Thoracic aorta (tissue), 2 donors: Measurements from ENCODE around the gene KIF16B. TPM values are rescaled to one million over a fixed set of nuclear protein-coding genes. Genes with fewer than 3 reads are reported as not detected.
A peak's percentile ranks its signal among the peaks of the same experiment; 100 is the strongest.
"Not testable (repeated sequence)": the region's sequence is repeated elsewhere in the genome, so short reads cannot be mapped to it uniquely, and the experiment has no call there.

ENCODE experiments used
- ATAC-seq: fragments of 150-250 bp; one replicate; pipeline ENCODE4 v1.8.0; 2017; ENCODE audit warnings: low read depth; ENCODE audit not compliant: insufficient number of reproducible peaks, low FRiP score
- DNase-seq: peaks from one replicate; pipeline ENCODE4 v3.0.0-alpha.2; 2020; ENCODE audit warnings: low spot score
- H3K27ac ChIP-seq, 2 donors: fragments of 200-600 bp; sonication (generic); 1 replicate in 1 of 2; 2 replicates in 1 of 2; pipeline ENCODE4 v1.5.1; 2016; ENCODE audit warnings: mild to moderate bottlenecking in 2 of 2, moderate library complexity in 2 of 2
- H3K27me3 ChIP-seq: fragments of 200-600 bp; sonication (generic); replicated peaks from 2 replicates; pipeline ENCODE4 v1.6.0; 2016; ENCODE audit warnings: mild to moderate bottlenecking; ENCODE audit not compliant: insufficient read depth
- H3K36me3 ChIP-seq: fragments of 200-600 bp; sonication (generic); one replicate; pipeline ENCODE4 v1.5.1; 2016
- H3K4me1 ChIP-seq, 2 donors: fragments of 200-600 bp; sonication (generic); 1 replicate in 1 of 2; 2 replicates in 1 of 2; pipeline versions ENCODE4 v1.5.1 to v1.6.0; 2016; ENCODE audit warnings: low read depth in 2 of 2, mild to moderate bottlenecking in 1 of 2; ENCODE audit not compliant: control insufficient read depth in 1 of 2
- H3K4me3 ChIP-seq: fragments of 200-600 bp; sonication (generic); 2 replicates; pipeline ENCODE4 v1.5.1; 2016; ENCODE audit warnings: mild to moderate bottlenecking
- H3K9me3 ChIP-seq: fragments of 200-600 bp; sonication (generic); 2 replicates; pipeline ENCODE4 v1.5.1; 2016
- CTCF ChIP-seq: fragments of 200-600 bp; sonication (generic); IDR thresholded peaks from one replicate; pipeline ENCODE4 v1.5.1; 2019; ENCODE audit warnings: antibody characterized with exemption
- total RNA-seq, 2 donors: library from RNA; depleted of rRNA; stranded (reverse); fragments of >200 nt; gene quantifications; one replicate each; pipeline versions ENCODE4 v1.1.0 to v1.2.3, GENCODE V29; 2016

KIF16B gene
- total RNA-seq, 2 donors from 2014 or later: 16.5 to 21.3 TPM

DNA sequence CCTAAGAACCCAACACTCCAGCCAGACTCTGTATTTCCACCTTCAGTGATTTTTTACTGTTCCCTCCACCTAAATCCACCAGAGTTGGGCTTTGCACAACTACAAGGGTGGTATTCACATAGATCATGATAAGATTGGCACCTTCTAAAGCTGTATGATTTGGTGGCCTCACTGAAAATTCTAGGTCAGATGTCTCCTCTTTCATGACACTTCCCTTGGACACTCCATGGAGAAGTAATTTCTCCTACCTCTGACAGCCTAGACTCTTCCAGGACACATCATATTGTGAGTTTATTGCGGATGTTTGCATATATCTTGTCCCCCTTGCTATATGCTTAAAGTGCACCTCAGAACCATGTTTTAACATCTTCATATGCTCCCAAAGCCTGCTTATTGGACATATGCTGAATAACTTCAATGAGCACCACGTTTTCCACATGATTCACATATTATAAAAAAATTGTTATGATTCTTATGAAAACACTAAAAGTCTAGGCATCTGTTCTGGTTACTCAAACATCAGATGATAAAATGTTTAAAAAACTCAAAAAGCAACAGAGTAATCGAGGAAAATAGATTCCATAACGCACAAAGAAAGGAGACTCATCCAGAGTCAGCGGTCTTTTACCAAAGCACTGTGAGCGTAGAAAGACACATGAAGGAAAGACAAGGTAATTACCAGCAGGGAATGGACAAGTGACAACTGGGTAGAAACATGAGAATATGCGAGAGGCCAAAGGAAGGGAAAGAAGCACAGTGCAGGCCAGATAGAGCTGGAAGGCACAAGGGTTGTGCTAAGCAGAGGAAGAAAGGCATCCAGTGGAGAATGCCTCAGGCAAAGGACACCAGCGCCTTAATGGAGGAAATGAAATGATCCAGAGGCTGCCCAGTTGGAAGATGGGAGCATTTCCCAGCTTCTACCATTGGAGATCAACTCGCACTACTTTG, 46.5 kb downstream of the KIF16B start:
- no peak for ATAC-seq
- no peak overlapping the region for H3K27ac ChIP-seq
- H3K27me3 ChIP-seq: no peaks in the 10 kb centered on the region
- H3K9me3 ChIP-seq: no peaks in the 10 kb centered on the region
- H3K36me3 ChIP-seq: no peaks in the 10 kb centered on the region
- no peak for DNase-seq
- no peak for TF ChIP-seq CTCF
- H3K4me1 ChIP-seq: no peaks in the 10 kb centered on the region
- no peak overlapping the region for H3K4me3 ChIP-seq

DNA sequence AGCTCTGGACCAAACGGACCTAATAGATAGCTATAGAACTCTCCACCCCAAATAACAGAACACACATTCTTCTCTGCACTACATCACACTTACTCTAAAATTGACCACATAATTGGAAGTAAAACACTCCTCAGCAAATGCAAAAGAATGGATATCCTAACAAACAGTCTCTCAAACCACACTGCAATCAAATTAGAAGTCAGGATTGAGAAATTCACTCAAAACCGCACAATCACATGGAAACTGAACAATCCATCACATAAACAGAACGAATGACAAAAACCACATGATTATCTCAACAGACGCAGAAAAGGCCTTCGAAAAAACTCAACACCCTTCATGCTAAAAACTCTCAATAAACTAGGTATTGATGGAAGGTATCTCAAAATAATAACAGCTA, 50.6 kb downstream of the KIF16B start:
- not testable (repeated sequence) for H3K27me3 ChIP-seq, H3K27ac ChIP-seq, H3K4me1 ChIP-seq, DNase-seq, H3K9me3 ChIP-seq, H3K36me3 ChIP-seq, ATAC-seq, H3K4me3 ChIP-seq

DNA sequence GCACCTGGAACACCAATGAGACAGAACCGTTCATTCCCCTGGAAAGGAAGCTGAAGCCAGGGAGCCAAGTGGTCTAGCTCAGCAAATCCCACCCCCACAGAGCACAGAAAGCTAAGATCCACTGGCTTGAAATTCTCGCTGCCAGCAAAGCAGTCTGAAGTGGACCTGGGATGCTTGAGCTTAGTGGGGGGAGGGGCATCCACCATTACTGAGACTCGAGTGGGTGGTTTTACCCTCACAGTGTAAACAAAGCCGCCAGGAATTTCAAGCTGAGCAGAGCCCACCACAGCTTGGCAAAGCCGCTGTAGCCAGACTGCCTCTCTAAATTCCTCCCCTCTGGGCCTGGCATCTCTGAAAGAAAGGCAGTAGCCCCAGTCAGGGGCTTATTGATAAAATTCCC, 53.1 kb downstream of the KIF16B start:
- Histone ChIP-seq H3K27ac (no peak overlapping the region), H3K9me3 (no peaks in the 10 kb centered on the region), H3K4me3 (no peak overlapping the region), H3K36me3 (no peaks in the 10 kb centered on the region), H3K27me3 (no peaks in the 10 kb centered on the region), H3K4me1 (no peaks in the 10 kb centered on the region)
- no peak for TF ChIP-seq CTCF
- no peak for ATAC-seq
- DNase-seq: no peak

DNA sequence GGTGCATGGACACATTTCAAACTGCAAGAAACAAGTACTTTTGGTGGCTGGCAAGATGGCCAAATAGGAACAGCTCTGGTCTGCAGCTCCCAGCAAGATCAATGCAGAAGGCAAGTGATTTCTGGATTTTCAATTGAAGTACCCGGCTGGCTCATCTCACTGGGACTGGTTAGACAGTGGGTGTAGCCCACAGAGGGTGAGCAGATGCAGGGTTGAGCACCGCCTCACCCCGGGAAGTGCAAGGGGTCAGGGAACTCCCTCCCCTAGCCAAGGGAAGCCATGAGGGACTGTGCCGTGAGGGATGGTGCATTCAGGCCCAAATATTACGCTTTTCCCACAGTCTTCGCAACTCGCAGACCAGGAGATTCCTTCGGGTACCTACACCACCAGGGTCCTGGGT, 53.6 kb downstream of the KIF16B start:
- DNase-seq, H3K9me3 ChIP-seq, H3K27ac ChIP-seq, H3K36me3 ChIP-seq, H3K4me3 ChIP-seq, H3K27me3 ChIP-seq, ATAC-seq, H3K4me1 ChIP-seq: not testable (repeated sequence)

DNA sequence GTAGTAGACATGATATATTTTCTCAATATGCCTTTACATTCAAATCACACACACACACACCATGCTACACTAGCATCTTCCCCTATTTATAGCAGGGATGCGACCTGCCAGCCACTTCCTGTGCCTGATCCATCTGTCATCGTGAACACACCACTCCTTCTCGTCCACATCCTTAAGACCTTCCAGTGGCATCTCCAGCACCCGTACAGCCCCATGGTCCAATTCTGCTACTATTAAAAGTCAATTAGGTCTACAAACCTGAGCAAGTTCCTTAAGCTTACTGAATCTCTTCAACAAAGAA, 54.5 kb downstream of the KIF16B start:
- Histone ChIP-seq H3K27me3 (no peaks in the 10 kb centered on the region), H3K9me3 (no peaks in the 10 kb centered on the region), H3K36me3 (no peaks in the 10 kb centered on the region), H3K4me3 (no peak overlapping the region), H3K4me1 (no peaks in the 10 kb centered on the region), H3K27ac (no peak overlapping the region)
- DNase-seq: no peak
- no peak for TF ChIP-seq CTCF
- no peak for ATAC-seq

DNA sequence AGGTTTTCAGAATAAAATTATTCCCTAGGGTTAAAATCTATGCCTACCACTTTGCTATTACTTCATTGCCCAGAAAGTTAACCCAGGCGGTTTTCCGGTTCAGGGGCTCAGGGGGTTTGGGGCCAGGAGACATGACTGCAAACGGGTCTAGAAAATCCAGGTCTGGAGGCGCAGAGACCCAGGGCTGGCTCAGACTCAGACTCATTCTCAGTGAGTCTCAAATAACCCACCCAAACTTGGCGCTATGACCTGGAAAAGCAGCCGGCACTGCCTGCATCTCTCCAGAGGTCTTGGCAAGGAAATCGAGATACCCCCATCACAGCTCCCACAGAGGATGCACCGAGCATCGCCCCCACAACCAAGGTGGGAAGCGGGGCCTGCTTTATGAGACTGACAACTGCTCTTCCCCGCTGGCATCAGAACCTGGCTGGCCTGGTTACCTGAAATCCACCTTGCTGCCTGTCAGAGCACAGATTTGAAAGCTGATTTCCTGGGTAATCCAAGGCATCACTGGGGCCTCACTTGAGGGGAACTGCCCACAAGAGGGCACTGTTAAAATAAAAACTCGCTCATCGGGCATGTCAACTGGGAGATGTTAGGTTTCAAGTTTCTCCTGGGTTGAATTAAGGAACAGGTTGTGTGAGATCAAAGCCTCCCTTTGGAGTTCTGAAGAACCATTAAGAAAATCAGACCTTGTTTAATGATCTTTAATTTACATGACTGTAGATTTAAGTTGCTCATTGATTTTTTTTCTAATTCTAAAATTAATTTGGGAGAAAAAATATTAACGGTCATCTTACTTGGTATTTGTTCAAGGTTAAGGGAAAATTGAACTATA, 55.1 kb downstream of the KIF16B start:
- Histone ChIP-seq H3K27ac (no peak overlapping the region), H3K4me1 (no peaks in the 10 kb centered on the region)

More for the DNA sequence above, 55.1 kb downstream of the KIF16B start:
- TF ChIP-seq CTCF: peak; percentile 30
- no peak for DNase-seq
- Histone ChIP-seq H3K9me3 (no peaks in the 10 kb centered on the region), H3K4me3 (no peak overlapping the region), H3K27me3 (no peaks in the 10 kb centered on the region), H3K36me3 (no peaks in the 10 kb centered on the region)
- ATAC-seq: no peak
